HL-60 (cell line): Measurements from ENCODE around the gene LRRTM2.
"Not testable (repeated sequence)": the region's sequence is repeated elsewhere in the genome, so short reads cannot be mapped to it uniquely, and the experiment has no call there.

Experiments used
- DNase-seq, 2 experiments: peaks; one replicate each; pipeline ENCODE4 v3.0.0-alpha.2; 2010 to 2020; ENCODE audit warnings: low read depth in 1 of 2, low spot score in 1 of 2
- H3K27ac ChIP-seq: fragments of 250-450 bp; sonication (Bioruptor Pico); replicated peaks from 2 replicates; pipeline ENCODE4 v1.5.1; 2020; ENCODE audit warnings: mild to moderate bottlenecking, moderate library complexity
- H3K27me3 ChIP-seq: fragments of 250-450 bp; sonication (Bioruptor Pico); 2 replicates; pipeline ENCODE4 v1.5.1; 2021; ENCODE audit warnings: mild to moderate bottlenecking, moderate library complexity; ENCODE audit not compliant: insufficient read depth, poor library complexity, severe bottlenecking
- H3K4me3 ChIP-seq: replicated peaks from 2 replicates; pipeline ENCODE4 v1.5.1; 2011; ENCODE audit warnings: mild to moderate bottlenecking, control low read depth, low read length; ENCODE audit not compliant: insufficient read depth
- GABPA ChIP-seq: IDR thresholded peaks from 2 replicates; pipeline ENCODE4 v1.6.1; 2012; ENCODE audit warnings: low read depth
- POLR2AphosphoS5 ChIP-seq: IDR thresholded peaks from 2 replicates; pipeline ENCODE4 v1.6.1; 2012; ENCODE audit warnings: low read depth
- REST ChIP-seq: IDR thresholded peaks from 2 replicates; pipeline ENCODE4 v1.6.1; 2012; ENCODE audit warnings: low read depth; ENCODE audit not compliant: insufficient replicate concordance
- SPI1 ChIP-seq: IDR thresholded peaks from 2 replicates; pipeline ENCODE4 v1.6.1; 2012; ENCODE audit warnings: low read depth, mild to moderate bottlenecking, borderline replicate concordance
- TF ChIP-seq, protein P1 (sequence below): IDR thresholded peaks from one replicate; pipeline ENCODE4 v1.5.1; 2011; ENCODE audit warnings: low read length, control low read depth, inconsistent platforms; ENCODE audit not compliant: insufficient read depth

The LRRTM2 gene

GRCh38 chr5:138844125-138844461 lies 31.0 kb downstream of the LRRTM2 start:
- no peak overlapping the region for H3K27ac ChIP-seq
- TF ChIP-seq POLR2AphosphoS5 (no peak), REST (no peak), SPI1 (no peak), GABPA (no peak)
- TF ChIP-seq, protein P1, sequence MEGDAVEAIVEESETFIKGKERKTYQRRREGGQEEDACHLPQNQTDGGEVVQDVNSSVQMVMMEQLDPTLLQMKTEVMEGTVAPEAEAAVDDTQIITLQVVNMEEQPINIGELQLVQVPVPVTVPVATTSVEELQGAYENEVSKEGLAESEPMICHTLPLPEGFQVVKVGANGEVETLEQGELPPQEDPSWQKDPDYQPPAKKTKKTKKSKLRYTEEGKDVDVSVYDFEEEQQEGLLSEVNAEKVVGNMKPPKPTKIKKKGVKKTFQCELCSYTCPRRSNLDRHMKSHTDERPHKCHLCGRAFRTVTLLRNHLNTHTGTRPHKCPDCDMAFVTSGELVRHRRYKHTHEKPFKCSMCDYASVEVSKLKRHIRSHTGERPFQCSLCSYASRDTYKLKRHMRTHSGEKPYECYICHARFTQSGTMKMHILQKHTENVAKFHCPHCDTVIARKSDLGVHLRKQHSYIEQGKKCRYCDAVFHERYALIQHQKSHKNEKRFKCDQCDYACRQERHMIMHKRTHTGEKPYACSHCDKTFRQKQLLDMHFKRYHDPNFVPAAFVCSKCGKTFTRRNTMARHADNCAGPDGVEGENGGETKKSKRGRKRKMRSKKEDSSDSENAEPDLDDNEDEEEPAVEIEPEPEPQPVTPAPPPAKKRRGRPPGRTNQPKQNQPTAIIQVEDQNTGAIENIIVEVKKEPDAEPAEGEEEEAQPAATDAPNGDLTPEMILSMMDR: no peak
- no peak for DNase-seq

GRCh38 chr5:138843316-138844124 lies 31.6 kb downstream of the LRRTM2 start:
- Histone ChIP-seq H3K27ac (no peak overlapping the region), H3K4me3 (no peak overlapping the region), H3K27me3 (no peaks in the 10 kb centered on the region)
- DNase-seq: no peak
- TF ChIP-seq POLR2AphosphoS5: no peak

More at GRCh38 chr5:138844125-138844461, 31.0 kb downstream of the LRRTM2 start:
- Histone ChIP-seq H3K27me3 (no peaks in the 10 kb centered on the region), H3K4me3 (no peak overlapping the region)

DNA sequence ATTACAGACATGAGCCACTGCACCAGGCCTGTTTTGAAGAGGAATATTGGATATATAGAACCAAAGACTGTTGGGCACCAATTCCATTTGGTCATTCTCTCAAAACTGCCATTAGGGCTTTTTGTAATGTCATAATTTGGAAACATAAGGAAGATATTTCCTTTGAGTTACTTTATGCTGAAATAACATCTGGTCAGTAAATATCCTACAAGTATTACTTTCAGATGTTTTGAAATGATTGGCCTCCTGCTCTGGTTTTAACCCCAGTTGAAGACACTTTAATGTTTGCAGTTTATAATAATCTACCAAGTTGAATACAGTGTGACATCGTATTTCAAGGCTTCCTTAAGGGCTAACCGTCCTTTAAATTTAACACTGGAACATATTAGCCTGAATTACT lies 33.6 kb downstream of the LRRTM2 start:
- TF ChIP-seq, protein P1: no peak
- TF ChIP-seq GABPA (no peak), REST (no peak), POLR2AphosphoS5 (no peak), SPI1 (no peak)
- Histone ChIP-seq H3K4me3 (no peak overlapping the region), H3K27me3 (no peaks in the 10 kb centered on the region), H3K27ac (no peak overlapping the region)
- no peak for DNase-seq

DNA sequence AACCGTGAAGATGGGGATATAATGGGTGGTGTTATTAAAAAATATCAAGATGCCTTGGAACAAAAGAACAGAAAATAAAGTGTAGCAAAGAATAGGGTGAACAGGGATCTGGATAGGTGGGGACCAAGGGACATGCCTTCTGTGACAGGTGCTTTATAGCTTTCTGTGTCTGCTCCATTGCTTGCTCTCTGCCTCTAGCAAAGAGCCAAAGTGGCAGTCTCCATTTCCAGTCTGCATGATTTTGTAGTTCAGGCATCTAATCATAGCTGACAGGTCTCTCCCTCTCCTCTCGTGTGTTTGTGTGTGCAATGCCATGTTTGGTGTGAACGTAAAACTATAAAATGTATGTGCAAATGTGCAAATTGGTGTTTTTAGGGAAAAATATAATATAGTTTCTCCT lies 35.0 kb downstream of the LRRTM2 start:
- no peak overlapping the region for H3K4me3 ChIP-seq
- no peak for DNase-seq

GRCh38 chr5:138837160-138837559 lies 38.0 kb downstream of the LRRTM2 start:
- Histone ChIP-seq H3K27me3 (no peaks in the 10 kb centered on the region), H3K27ac (no peak overlapping the region), H3K4me3 (no peak overlapping the region)
- no peak for DNase-seq
- TF ChIP-seq, protein P1: no peak
- no peak for TF ChIP-seq REST
- TF ChIP-seq SPI1: no peak
- no peak for TF ChIP-seq POLR2AphosphoS5
- TF ChIP-seq GABPA: no peak

More for the DNA sequence above, 35.0 kb downstream of the LRRTM2 start:
- no peak overlapping the region for H3K27ac ChIP-seq
- no peaks in the 10 kb centered on the region for H3K27me3 ChIP-seq
- TF ChIP-seq POLR2AphosphoS5: no peak

- not testable (repeated sequence) for H3K27me3 ChIP-seq, DNase-seq, H3K4me3 ChIP-seq, H3K27ac ChIP-seq
Observed at GRCh38 chr5:138834853-138835252, 40.3 kb downstream of the LRRTM2 start.
